Measurements from ENCODE around the gene COG8.

The COG8 gene

DNA sequence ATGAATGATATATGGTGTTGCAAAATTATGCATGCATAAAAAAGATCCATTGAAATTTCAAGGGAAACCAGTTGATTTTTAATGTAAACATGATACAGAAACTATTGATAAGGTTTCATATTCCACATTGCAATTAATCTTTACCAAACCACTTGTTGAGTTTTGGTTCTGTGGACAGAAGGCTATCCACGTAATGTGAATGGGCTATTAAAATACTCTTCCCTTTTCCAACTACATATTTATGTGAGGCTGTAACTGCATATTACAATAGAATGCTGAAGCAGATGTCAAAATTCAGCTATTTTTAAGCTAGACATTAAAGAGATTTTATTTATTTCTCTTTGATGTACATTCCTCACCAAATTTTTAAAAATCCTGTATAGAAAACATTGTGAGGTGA is 62.0 kb downstream of the COG8 start:
- peaks cover 3% of the 10 kb centered on the region; the same call in 1 of the 2 replicates for H3K36me3 ChIP-seq (ENCODE audit: control insufficient read depth, low read length)
- no peak overlapping the region for H3K4me2 ChIP-seq (ENCODE audit: low read length)
- H4K20me1 ChIP-seq (ENCODE audit: control insufficient read depth, insufficient read depth, low read depth, low read length) = no peaks in the 10 kb centered on the region
- H3K79me2 ChIP-seq (ENCODE audit: control insufficient read depth, low read length) = no peaks in the 10 kb centered on the region
- no peaks in the 10 kb centered on the region for H3K9me2 ChIP-seq (replicated peaks; ENCODE audit: control insufficient read depth, low read length)
- peaks cover 2% of the 10 kb centered on the region; the same call in 1 of the 2 replicates for H3F3A ChIP-seq (ENCODE audit: control insufficient read depth, insufficient read depth)
- no peaks in the 10 kb centered on the region for H3K9me3 ChIP-seq (ENCODE audit: control insufficient read depth, insufficient read depth, low read length)
- H3K27me3 ChIP-seq (ENCODE audit: control insufficient read depth, low read length) = no peaks in the 10 kb centered on the region
- TF ChIP-seq, protein P1, sequence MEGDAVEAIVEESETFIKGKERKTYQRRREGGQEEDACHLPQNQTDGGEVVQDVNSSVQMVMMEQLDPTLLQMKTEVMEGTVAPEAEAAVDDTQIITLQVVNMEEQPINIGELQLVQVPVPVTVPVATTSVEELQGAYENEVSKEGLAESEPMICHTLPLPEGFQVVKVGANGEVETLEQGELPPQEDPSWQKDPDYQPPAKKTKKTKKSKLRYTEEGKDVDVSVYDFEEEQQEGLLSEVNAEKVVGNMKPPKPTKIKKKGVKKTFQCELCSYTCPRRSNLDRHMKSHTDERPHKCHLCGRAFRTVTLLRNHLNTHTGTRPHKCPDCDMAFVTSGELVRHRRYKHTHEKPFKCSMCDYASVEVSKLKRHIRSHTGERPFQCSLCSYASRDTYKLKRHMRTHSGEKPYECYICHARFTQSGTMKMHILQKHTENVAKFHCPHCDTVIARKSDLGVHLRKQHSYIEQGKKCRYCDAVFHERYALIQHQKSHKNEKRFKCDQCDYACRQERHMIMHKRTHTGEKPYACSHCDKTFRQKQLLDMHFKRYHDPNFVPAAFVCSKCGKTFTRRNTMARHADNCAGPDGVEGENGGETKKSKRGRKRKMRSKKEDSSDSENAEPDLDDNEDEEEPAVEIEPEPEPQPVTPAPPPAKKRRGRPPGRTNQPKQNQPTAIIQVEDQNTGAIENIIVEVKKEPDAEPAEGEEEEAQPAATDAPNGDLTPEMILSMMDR (IDR thresholded peaks at IDR 0.05; ENCODE audit: low read depth, low read length, poor library complexity, severe bottlenecking) = no peak
- TF ChIP-seq EZH2phosphoT487 (IDR thresholded peaks at IDR 0.05; ENCODE audit: borderline replicate concordance, low read length) = no peak
- no peaks in the 10 kb centered on the region for H3K4me1 ChIP-seq (ENCODE audit: control insufficient read depth, low read length)
- H3K27ac ChIP-seq (ENCODE audit: low read depth, low read length) = no peak overlapping the region
- H3K4me3 ChIP-seq (ENCODE audit: low read length) = no peak overlapping the region

Measured in DOHH2 (cell line).